Vagina (tissue), 2 donors: ENCODE results near the gene G3BP1.

Source experiments
- POLR2A ChIP-seq, 2 donors: fragments of 450-650 bp; IDR thresholded peaks; one replicate each; pipeline ENCODE4 v1.6.1; 2017; ENCODE audit warnings: antibody characterized with exemption in 2 of 2, mild to moderate bottlenecking in 2 of 2, moderate library complexity in 2 of 2
- POLR2AphosphoS5 ChIP-seq, 2 donors: sonication (generic); formaldehyde crosslinking; IDR thresholded peaks; one replicate each; pipeline ENCODE4 v1.9.0; 2017; ENCODE audit warnings: antibody characterized with exemption in 2 of 2, mild to moderate bottlenecking in 2 of 2, low read depth in 1 of 2; ENCODE audit not compliant: insufficient read depth in 1 of 2
- TF ChIP-seq, protein P1 (sequence below), 3 experiments: fragments of 450-650 bp in 2 of 3; fragments of 200-600 bp in 1 of 3; sonication (generic) in 1 of 3; IDR thresholded peaks; one replicate each; pipeline ENCODE4 v1.5.1; 2017 to 2019; ENCODE audit warnings: antibody characterized with exemption in 3 of 3, mild to moderate bottlenecking in 2 of 3, moderate library complexity in 2 of 3

DNA sequence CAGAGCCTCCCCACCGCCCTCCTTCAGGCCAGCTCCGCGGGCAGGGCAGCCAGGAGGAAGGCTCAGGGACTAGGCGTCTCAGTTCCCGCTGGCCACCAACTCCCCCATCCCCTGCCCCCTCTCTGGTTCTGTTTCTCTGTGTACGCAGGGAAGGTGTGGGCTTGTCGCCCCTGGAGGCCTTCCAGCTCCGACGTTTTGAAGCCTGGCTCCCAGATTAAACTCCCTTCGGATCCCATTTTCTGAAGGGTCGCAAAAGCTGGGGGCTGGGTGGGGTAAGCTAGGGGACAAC, 13.7 kb upstream of the G3BP1 start:
- TF ChIP-seq, protein P1, sequence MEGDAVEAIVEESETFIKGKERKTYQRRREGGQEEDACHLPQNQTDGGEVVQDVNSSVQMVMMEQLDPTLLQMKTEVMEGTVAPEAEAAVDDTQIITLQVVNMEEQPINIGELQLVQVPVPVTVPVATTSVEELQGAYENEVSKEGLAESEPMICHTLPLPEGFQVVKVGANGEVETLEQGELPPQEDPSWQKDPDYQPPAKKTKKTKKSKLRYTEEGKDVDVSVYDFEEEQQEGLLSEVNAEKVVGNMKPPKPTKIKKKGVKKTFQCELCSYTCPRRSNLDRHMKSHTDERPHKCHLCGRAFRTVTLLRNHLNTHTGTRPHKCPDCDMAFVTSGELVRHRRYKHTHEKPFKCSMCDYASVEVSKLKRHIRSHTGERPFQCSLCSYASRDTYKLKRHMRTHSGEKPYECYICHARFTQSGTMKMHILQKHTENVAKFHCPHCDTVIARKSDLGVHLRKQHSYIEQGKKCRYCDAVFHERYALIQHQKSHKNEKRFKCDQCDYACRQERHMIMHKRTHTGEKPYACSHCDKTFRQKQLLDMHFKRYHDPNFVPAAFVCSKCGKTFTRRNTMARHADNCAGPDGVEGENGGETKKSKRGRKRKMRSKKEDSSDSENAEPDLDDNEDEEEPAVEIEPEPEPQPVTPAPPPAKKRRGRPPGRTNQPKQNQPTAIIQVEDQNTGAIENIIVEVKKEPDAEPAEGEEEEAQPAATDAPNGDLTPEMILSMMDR (IDR thresholded peaks at IDR 0.05), result no peak
- no peak for TF ChIP-seq POLR2A (IDR thresholded peaks at IDR 0.05)
- no peak for TF ChIP-seq POLR2AphosphoS5 (IDR thresholded peaks at IDR 0.05; ENCODE audit: insufficient read depth in 1 of 2, low read depth in 1 of 2)
